IMR-90 (cell line): ENCODE data around the gene SNX5.

Experiments used
- BHLHE40 ChIP-seq: fragments of 150-350 bp; IDR thresholded peaks from 2 replicates; pipeline ENCODE4 v1.6.1; 2016; ENCODE audit warnings: mild to moderate bottlenecking, low read depth, low read length
- CTCF ChIP-seq: conservative IDR thresholded peaks from 2 replicates; pipeline ENCODE4 v1.5.1; 2012; ENCODE audit warnings: mild to moderate bottlenecking, low read depth, low read length, improper control_type of control experiment
- ELK1 ChIP-seq: fragments of 150-350 bp; IDR thresholded peaks from 2 replicates; pipeline ENCODE4 v1.6.1; 2016; ENCODE audit warnings: low read depth, mild to moderate bottlenecking, low read length, moderate library complexity, borderline replicate concordance
- MAFK ChIP-seq: IDR thresholded peaks from 2 replicates; pipeline ENCODE4 v1.6.1; 2012; ENCODE audit warnings: low read depth, low read length, improper control_type of control experiment
- MXI1 ChIP-seq: IDR thresholded peaks from 2 replicates; pipeline ENCODE4 v1.6.1; 2012; ENCODE audit warnings: low read depth, mild to moderate bottlenecking, low read length, moderate library complexity, borderline replicate concordance
- POLR2A ChIP-seq: IDR thresholded peaks from 2 replicates; pipeline ENCODE4 v1.6.1; 2012; ENCODE audit warnings: mild to moderate bottlenecking, low read depth, low read length
- RFX5 ChIP-seq: IDR thresholded peaks from 2 replicates; pipeline ENCODE4 v1.8.0; 2012; ENCODE audit warnings: low read depth, mild to moderate bottlenecking, low read length, moderate library complexity
- SMC3 ChIP-seq: fragments of 150-350 bp; IDR thresholded peaks from 2 replicates; pipeline ENCODE4 v1.6.1; 2016; ENCODE audit warnings: low read depth, mild to moderate bottlenecking, antibody characterized with exemption, low read length, moderate library complexity
- USF2 ChIP-seq: fragments of 150-350 bp; IDR thresholded peaks from 2 replicates; pipeline ENCODE4 v1.6.1; 2017; ENCODE audit warnings: mild to moderate bottlenecking, antibody characterized with exemption, low read length, low read depth

DNA sequence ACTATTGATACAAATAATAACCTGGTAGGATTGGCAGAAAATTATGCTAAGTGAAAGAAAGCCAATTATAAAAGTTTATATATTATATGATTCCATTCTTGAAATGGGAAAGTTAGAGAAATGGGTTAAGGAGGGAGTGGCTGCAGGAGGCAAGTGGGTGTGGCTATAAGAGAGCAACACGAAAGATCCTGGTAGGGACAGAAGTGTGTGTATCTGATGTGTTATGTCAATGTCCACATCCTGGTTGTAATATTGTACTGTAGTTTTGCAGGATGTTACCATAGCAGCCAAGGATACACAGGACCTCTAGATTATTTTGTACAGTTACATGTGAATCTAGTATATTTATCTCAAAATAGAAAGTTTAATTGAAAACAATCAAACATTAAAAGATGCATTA lies 46.8 kb downstream of the SNX5 start:
- no peak for TF ChIP-seq CTCF
- TF ChIP-seq ELK1: no peak
- TF ChIP-seq POLR2A: no peak
- no peak for TF ChIP-seq BHLHE40
- TF ChIP-seq USF2: no peak
- no peak for TF ChIP-seq MXI1
- TF ChIP-seq MAFK: no peak
- no peak for TF ChIP-seq SMC3
- no peak for TF ChIP-seq RFX5
